HepG2 (cell line): ENCODE data around the gene DNAH8. TPM values are rescaled to one million over a fixed set of nuclear protein-coding genes. Genes with fewer than 3 reads are reported as not detected.

Experiments used
- ATAC-seq: fragments of 200-7000 bp; cut with Tn5 transposase; 3 replicates; pipeline ENCODE4 v1.9.1; 2020; ENCODE audit warnings: mild to moderate bottlenecking, moderate library complexity
- BruUV-seq: library from RNA; stranded (reverse); fragments of 400-500 nt; replicated peaks from 2 replicates; lab custom pipeline; 2021; lab: Mats Ljungman, UMichigan
- CTCF ChIA-PET: fragments of 300-600 bp; formaldehyde crosslinking; extraction: SDS; loops from one replicate; lab custom pipeline; 2021; ENCODE audit warnings: low total read pairs, inconsistent platforms, low intra/inter-chr PET ratio; lab: Yijun Ruan, JAX
- POLR2A ChIA-PET: fragments of 350-600 bp; sonication (Branson Sonifier 250); formaldehyde crosslinking; loops from one replicate; lab custom pipeline; 2020; ENCODE audit warnings: antibody characterized with exemption, inconsistent platforms; lab: Yijun Ruan, JAX
- DNase-seq: peaks from one replicate; pipeline ENCODE4 v3.0.0-alpha.2; 2015; ENCODE audit warnings: low spot score
- FAIRE-seq: peaks from 3 replicates; lab custom pipeline; 2011; peaks lifted over from hg19 to GRCh38; lab: Jason Lieb, UNC
- H2AFZ ChIP-seq: one replicate; pipeline ENCODE4 v1.6.1; 2011; ENCODE audit warnings: low read length, inconsistent platforms
- H3K27ac ChIP-seq: fragments of 300-600 bp; 3 replicates; pipeline ENCODE4 v1.8.0; 2011; ENCODE audit warnings: mixed run types, mild to moderate bottlenecking, mixed read lengths, low read length, inconsistent platforms; ENCODE audit not compliant: insufficient read depth; ENCODE audit errors: extremely low read length
- H3K27me3 ChIP-seq, 2 experiments: fragments of 200-600 bp in 1 of 2; 2 replicates in 1 of 2; 3 replicates in 1 of 2; pipeline versions ENCODE4 v1.6.0 to v1.8.0; 2011; ENCODE audit warnings: low read length in 2 of 2, mild to moderate bottlenecking in 2 of 2, moderate library complexity in 2 of 2, inconsistent platforms in 1 of 2; ENCODE audit not compliant: insufficient read depth in 2 of 2, control insufficient read depth in 1 of 2
- H3K36me3 ChIP-seq, 2 experiments: fragments of 200-600 bp in 1 of 2; replicated peaks in 1 of 2; 2 replicates in 1 of 2; 3 replicates in 1 of 2; pipeline versions ENCODE4 v1.5.1 to v1.8.0; 2011; ENCODE audit warnings: low read length in 2 of 2, inconsistent platforms in 1 of 2; ENCODE audit not compliant: insufficient read depth in 2 of 2, control insufficient read depth in 1 of 2
- H3K4me1 ChIP-seq: 2 replicates; pipeline ENCODE4 v1.5.1; 2012; ENCODE audit warnings: low read length, inconsistent platforms; ENCODE audit not compliant: insufficient read depth
- H3K4me2 ChIP-seq: 2 replicates; pipeline ENCODE4 v1.6.0; 2011; ENCODE audit warnings: low read depth, low read length, inconsistent platforms
- H3K4me3 ChIP-seq, 3 experiments: fragments of 200-600 bp in 1 of 3; sonication (generic), shearing (Covaris generic) in 1 of 3; replicated peaks in 1 of 3; 2 replicates each; pipeline ENCODE4 v1.5.1; 2011 to 2016; ENCODE audit warnings: low read length in 3 of 3, inconsistent platforms in 2 of 3, low read depth in 2 of 3, mild to moderate bottlenecking in 2 of 3, control low read depth in 1 of 3, mixed read lengths in 1 of 3; ENCODE audit not compliant: insufficient read depth in 1 of 3
- H3K79me2 ChIP-seq: one replicate; pipeline ENCODE4 v1.6.1; 2011; ENCODE audit warnings: low read length, inconsistent platforms; ENCODE audit not compliant: insufficient read depth
- H3K9ac ChIP-seq: 2 replicates; pipeline ENCODE4 v1.6.0; 2011; ENCODE audit warnings: mild to moderate bottlenecking, low read depth, low read length, inconsistent platforms; ENCODE audit not compliant: insufficient read depth
- H3K9me3 ChIP-seq: 2 replicates; pipeline ENCODE4 v1.5.1; 2012; ENCODE audit warnings: mild to moderate bottlenecking, low read length
- H4K20me1 ChIP-seq: 2 replicates; pipeline ENCODE4 v1.6.0; 2011; ENCODE audit warnings: inconsistent platforms, mild to moderate bottlenecking, low read length, moderate library complexity; ENCODE audit not compliant: insufficient read depth
- CTCF ChIP-seq: sonication (generic); formaldehyde crosslinking; IDR thresholded peaks from 2 replicates; pipeline ENCODE4 v1.5.0; 2020; ENCODE audit warnings: mild to moderate bottlenecking, missing genetic modification reagents, moderate library complexity
- HMGXB3 ChIP-seq: sonication (generic); formaldehyde crosslinking; IDR thresholded peaks from 2 replicates; pipeline ENCODE4 v1.4.0; 2020; ENCODE audit warnings: missing genetic modification reagents, borderline replicate concordance
- NCOR1 ChIP-seq: fragments of 200-600 bp; sonication (generic); IDR thresholded peaks from 2 replicates; pipeline ENCODE4 v1.7.0; 2017; ENCODE audit warnings: antibody characterized with exemption, low read length, borderline replicate concordance
- WGBS: methylation state at CpG from one replicate; pipeline ENCODE4 v1.1.6; 2017; ENCODE audit warnings: low lambda C conversion rate; 5-methylcytosine and 5-hydroxymethylcytosine counted together
- in situ Hi-C: cut with HindIII; loops from 2 replicates; pipeline ENCODE4 v1.10.0; 2017; ENCODE audit warnings: low pct_unique_long_range_greater_than_20kb; ENCODE audit not compliant: extremely low pct_ligation_motif_present
- intact Hi-C: fragments of 100-400 bp; cut with micrococcal nuclease; formaldehyde crosslinking; loops from one replicate; pipeline ENCODE4 v1.10.0; 2022; ENCODE audit not compliant: unreplicated experiment
- polyA plus RNA-seq, 8 experiments: library from polyadenylated mRNA; depleted of rRNA in 3 of 8; stranded (reverse) in 7 of 8; unstranded in 1 of 8; fragments of >200 nt; fragmentation: Illumina TruSeq in 4 of 8; extraction: Trizol in 4 of 8; gene quantifications; 2 replicates each; pipeline versions ENCODE4 v1.2.1 to v1.2.3, GENCODE V29; 2011 to 2016; ENCODE audit warnings: low read depth in 4 of 8, missing spikeins in 1 of 8, mixed read lengths in 1 of 8; ENCODE audit not compliant: insufficient read depth in 1 of 8
- total RNA-seq, 5 experiments: library from RNA; depleted of rRNA; stranded (reverse); fragments of >200 nt; fragmentation: Illumina TruSeq; extraction: Trizol; gene quantifications; 2 replicates each; pipeline ENCODE4 v1.2.3, GENCODE V29; 2016; ENCODE audit warnings: low read depth in 1 of 5

The DNAH8 gene
- total and polyA plus RNA-seq, 2 of the 13 experiments (the other 11 are each of a cell fraction or from before 2014, with no cell fraction given): not detected

DNA sequence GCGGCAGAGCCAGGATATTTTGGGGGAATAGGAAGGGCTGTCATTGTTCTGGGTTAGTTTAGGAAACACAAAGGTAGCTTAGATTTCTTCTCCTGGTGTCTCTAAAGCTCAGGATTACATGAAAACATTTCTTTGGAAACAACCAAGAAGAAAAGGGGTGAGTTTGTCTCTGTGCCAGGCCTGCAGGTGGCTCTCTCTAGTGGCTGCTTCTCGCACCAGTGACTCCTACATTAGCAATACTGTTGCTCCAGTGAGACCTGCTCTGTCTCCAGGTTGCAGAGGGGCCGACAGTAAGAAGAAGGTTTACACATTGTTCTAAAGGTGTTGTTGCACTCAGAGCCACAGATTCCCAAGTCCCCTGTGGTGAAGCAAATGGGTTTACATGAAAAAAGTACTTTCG is 228.9 kb downstream of the DNAH8 start:
- H3K9ac ChIP-seq: no peak overlapping the region
- 14% methylated on average over 4 of the region's 4 CpGs for WGBS
- no peaks in the 10 kb centered on the region for H3K9me3 ChIP-seq
- no peak overlapping the region for H3K4me3 ChIP-seq
- DNase-seq: no peak
- POLR2A ChIA-PET: no interaction called here
- ATAC-seq: peak; percentile 61
- intact Hi-C loops (no loop called here), in situ Hi-C loops (no loop called here)
- H3K27ac ChIP-seq: no peak overlapping the region
- H3K79me2 ChIP-seq: no peaks in the 10 kb centered on the region
- H2AFZ ChIP-seq: no peak overlapping the region
- 0 out of 2 replicates have a peak, but pooled peaks have one; percentile 18 for TF ChIP-seq CTCF (CRISPR knock-in tag)
- no peak for TF ChIP-seq NCOR1
- no peak for TF ChIP-seq HMGXB3 (CRISPR knock-in tag)
- BruUV-seq: no TSS peak
- no peaks in the 10 kb centered on the region for H3K36me3 ChIP-seq
- FAIRE-seq: no peak
- CTCF ChIA-PET: no interaction called here
- H3K27me3 ChIP-seq: peaks cover 0 to 7% of the 10 kb centered on the region in 2 experiments; a peak in 1 of 5 replicates
- H3K4me1 ChIP-seq: no peaks in the 10 kb centered on the region
- no peaks in the 10 kb centered on the region for H4K20me1 ChIP-seq
- H3K4me2 ChIP-seq: no peak overlapping the region
